ENCODE results near the gene ZNF341. TPM values are rescaled to one million over a fixed set of nuclear protein-coding genes. Genes with fewer than 3 reads are reported as not detected.

ZNF341 gene
- total and polyA plus RNA-seq, 2 donors (not counting 1 experiment from before 2014, with no cell fraction given): 9.1 to 10.9 TPM

DNA sequence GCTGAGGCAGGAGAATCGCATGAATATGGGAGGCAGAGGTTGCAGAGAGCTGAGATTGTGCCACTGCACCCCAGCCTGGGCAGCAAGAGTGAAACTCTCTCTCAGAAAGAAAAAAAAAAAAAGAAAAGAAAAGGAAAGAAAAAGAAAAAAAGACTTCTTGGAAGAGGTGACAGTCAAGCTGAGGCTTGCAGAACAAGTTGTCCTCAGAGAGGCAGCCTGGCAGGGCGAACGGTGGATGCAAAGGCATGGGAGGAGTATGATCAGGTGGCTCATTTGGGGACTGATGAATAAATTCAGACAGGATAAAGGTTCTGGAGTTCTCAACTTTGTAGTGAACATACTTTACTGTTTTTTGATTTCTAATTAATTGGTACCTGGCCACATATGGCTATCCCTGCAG, 12.4 kb downstream of the ZNF341 start:
- Histone ChIP-seq H3K36me3 (replicated peaks in 1 of 2; ENCODE audit: control extremely low read depth in 1 of 2, control insufficient read depth in 1 of 2, extremely low read depth in 1 of 2, insufficient read depth in 2 of 2, low read length in 1 of 2) (peaks cover 0 to 14% of the 10 kb centered on the region in 2 experiments), H4K20me1 (ENCODE audit: control insufficient read depth, insufficient read depth, low read length, poor library complexity, severe bottlenecking) (no peaks in the 10 kb centered on the region), H3K9me3 (ENCODE audit: control extremely low read depth in 1 of 3, control insufficient read depth in 2 of 3, insufficient read depth in 1 of 3, low read length in 2 of 3) (peaks cover 0 to 2% (median 0%) of the 10 kb centered on the region in 3 donors), H3K79me2 (ENCODE audit: control insufficient read depth, insufficient read depth, low read length) (peaks cover 7% of the 10 kb centered on the region), H3K27me3 (replicated peaks in 1 of 4; ENCODE audit: control extremely low read depth in 1 of 4, control insufficient read depth in 3 of 4, insufficient read depth in 4 of 4, low read length in 3 of 4) (no peaks in the 10 kb centered on the region), H3K9ac (ENCODE audit: low read length) (no peak overlapping the region), H3K27ac (ENCODE audit: low read length in 2 of 2) (no peak overlapping the region), H3K4me2 (replicated peaks; ENCODE audit: low read depth, low read length, poor library complexity, severe bottlenecking) (no peak overlapping the region), H2AFZ (ENCODE audit: insufficient read depth, low read depth, low read length, poor library complexity, severe bottlenecking) (no peak overlapping the region), H3K4me3 (ENCODE audit: control extremely low read depth in 1 of 5, extremely low read depth in 1 of 5, insufficient read depth in 1 of 5, low read depth in 2 of 5, low read length in 4 of 5) (no peak overlapping the region), H3K4me1 (ENCODE audit: control insufficient read depth in 2 of 2, insufficient read depth in 2 of 2, low read length in 2 of 2) (no peaks in the 10 kb centered on the region)
- no peak for TF ChIP-seq EZH2 (IDR thresholded peaks at IDR 0.05; ENCODE audit: borderline replicate concordance, insufficient read depth, low read depth, low read length, poor library complexity, severe bottlenecking)
- TF ChIP-seq, protein P1, sequence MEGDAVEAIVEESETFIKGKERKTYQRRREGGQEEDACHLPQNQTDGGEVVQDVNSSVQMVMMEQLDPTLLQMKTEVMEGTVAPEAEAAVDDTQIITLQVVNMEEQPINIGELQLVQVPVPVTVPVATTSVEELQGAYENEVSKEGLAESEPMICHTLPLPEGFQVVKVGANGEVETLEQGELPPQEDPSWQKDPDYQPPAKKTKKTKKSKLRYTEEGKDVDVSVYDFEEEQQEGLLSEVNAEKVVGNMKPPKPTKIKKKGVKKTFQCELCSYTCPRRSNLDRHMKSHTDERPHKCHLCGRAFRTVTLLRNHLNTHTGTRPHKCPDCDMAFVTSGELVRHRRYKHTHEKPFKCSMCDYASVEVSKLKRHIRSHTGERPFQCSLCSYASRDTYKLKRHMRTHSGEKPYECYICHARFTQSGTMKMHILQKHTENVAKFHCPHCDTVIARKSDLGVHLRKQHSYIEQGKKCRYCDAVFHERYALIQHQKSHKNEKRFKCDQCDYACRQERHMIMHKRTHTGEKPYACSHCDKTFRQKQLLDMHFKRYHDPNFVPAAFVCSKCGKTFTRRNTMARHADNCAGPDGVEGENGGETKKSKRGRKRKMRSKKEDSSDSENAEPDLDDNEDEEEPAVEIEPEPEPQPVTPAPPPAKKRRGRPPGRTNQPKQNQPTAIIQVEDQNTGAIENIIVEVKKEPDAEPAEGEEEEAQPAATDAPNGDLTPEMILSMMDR (IDR thresholded peaks at IDR 0.05): no peak
- H3K9me3 Mint-ChIP-seq (ENCODE audit: insufficient read depth): no peaks in the 10 kb centered on the region
- ATAC-seq (ENCODE audit: low read depth): no peak
- no peak overlapping the region for H3K27ac Mint-ChIP-seq
- DNase-seq: no peak
- WGBS (ENCODE audit: insufficient coverage): 100% methylated on average over 2 of the region's 3 CpGs
- no peak overlapping the region for H3K4me3 Mint-ChIP-seq
- ChIA-PET POLR2A (no interaction called here), CTCF (interaction anchor here (0.6 kb wide), 1 partner anchor 11 kb away, joined by 3 read pairs; no protein-coding TSS in a partner anchor)
- H3K4me1 Mint-ChIP-seq: peaks cover 5% of the 10 kb centered on the region
- no peaks in the 10 kb centered on the region for H3K27me3 Mint-ChIP-seq
- intact Hi-C loops (cut with micrococcal nuclease): no loop called here

- no peaks in the 10 kb centered on the region for H3K4me1 ChIP-seq (ENCODE audit: control insufficient read depth in 2 of 2, insufficient read depth in 2 of 2, low read length in 2 of 2)
- no peak overlapping the region for H3K4me2 ChIP-seq (replicated peaks; ENCODE audit: low read depth, low read length, poor library complexity, severe bottlenecking)
- H4K20me1 ChIP-seq (ENCODE audit: control insufficient read depth, insufficient read depth, low read length, poor library complexity, severe bottlenecking): no peaks in the 10 kb centered on the region
- no peak overlapping the region for H3K27ac Mint-ChIP-seq
- DNase-seq: no peak
- 99% methylated on average over 13 of the region's 14 CpGs for WGBS (ENCODE audit: insufficient coverage)
- ChIA-PET POLR2A (no interaction called here), CTCF (no interaction called here)
- H3K79me2 ChIP-seq (ENCODE audit: control insufficient read depth, insufficient read depth, low read length): peaks cover 7% of the 10 kb centered on the region
- no peak overlapping the region for H3K4me3 Mint-ChIP-seq
- H3K9ac ChIP-seq (ENCODE audit: low read length): no peak overlapping the region
- no peak overlapping the region for H2AFZ ChIP-seq (ENCODE audit: insufficient read depth, low read depth, low read length, poor library complexity, severe bottlenecking)
- ATAC-seq (ENCODE audit: low read depth): no peak
- no peaks in the 10 kb centered on the region for H3K27me3 Mint-ChIP-seq
- H3K27ac ChIP-seq (ENCODE audit: low read length in 2 of 2): no peak overlapping the region
- H3K4me3 ChIP-seq (ENCODE audit: control extremely low read depth in 1 of 5, extremely low read depth in 1 of 5, insufficient read depth in 1 of 5, low read depth in 2 of 5, low read length in 4 of 5): no peak overlapping the region
- H3K9me3 Mint-ChIP-seq (ENCODE audit: insufficient read depth): no peaks in the 10 kb centered on the region
- H3K27me3 ChIP-seq (replicated peaks in 1 of 4; ENCODE audit: control extremely low read depth in 1 of 4, control insufficient read depth in 3 of 4, insufficient read depth in 4 of 4, low read length in 3 of 4): no peaks in the 10 kb centered on the region
- peaks cover 5% of the 10 kb centered on the region for H3K4me1 Mint-ChIP-seq
- H3K36me3 ChIP-seq (replicated peaks in 1 of 2; ENCODE audit: control extremely low read depth in 1 of 2, control insufficient read depth in 1 of 2, extremely low read depth in 1 of 2, insufficient read depth in 2 of 2, low read length in 1 of 2): peaks cover 0 to 14% of the 10 kb centered on the region in 2 experiments
- H3K9me3 ChIP-seq (ENCODE audit: control extremely low read depth in 1 of 3, control insufficient read depth in 2 of 3, insufficient read depth in 1 of 3, low read length in 2 of 3): peaks cover 0 to 2% (median 0%) of the 10 kb centered on the region in 3 donors
- intact Hi-C loops (cut with micrococcal nuclease): no loop called here
- no peak for TF ChIP-seq EZH2 (IDR thresholded peaks at IDR 0.05; ENCODE audit: borderline replicate concordance, insufficient read depth, low read depth, low read length, poor library complexity, severe bottlenecking)
- TF ChIP-seq, protein P1 (IDR thresholded peaks at IDR 0.05): no peak
These were observed 13.1 kb downstream of the ZNF341 start for GRCh38 chr20:33744773-33745385.
